ENCODE results near the gene ABCB11.

Gene ABCB11

GRCh38 chr2:169072163-169072925 lies 41.2 kb upstream of the ABCB11 start:
- TF ChIP-seq CTCF (IDR thresholded peaks at IDR 0.05; ENCODE audit: low read depth, low read length): no peak
- H3K4me3 ChIP-seq (replicated peaks in 1 of 2; ENCODE audit: low read depth in 2 of 2, low read length in 2 of 2): no peak overlapping the region
- no peak for DNase-seq (ENCODE audit: low read depth in 2 of 2)

- TF ChIP-seq CTCF (IDR thresholded peaks at IDR 0.05; ENCODE audit: low read depth, low read length): no peak
- DNase-seq (ENCODE audit: low read depth in 2 of 2): peak in 1 of 2 donors; percentile 56
- H3K4me3 ChIP-seq (replicated peaks in 1 of 2; ENCODE audit: low read depth in 2 of 2, low read length in 2 of 2): no peak overlapping the region
These were observed 40.3 kb upstream of the ABCB11 start for GRCh38 chr2:169071455-169071854.

GRCh38 chr2:169069833-169070232 lies 38.7 kb upstream of the ABCB11 start:
- TF ChIP-seq CTCF (IDR thresholded peaks at IDR 0.05; ENCODE audit: low read depth, low read length): no peak
- peak overlapping the region in 1 of 2 donors; percentile 19 for H3K4me3 ChIP-seq (replicated peaks in 1 of 2; ENCODE audit: low read depth in 2 of 2, low read length in 2 of 2)
- DNase-seq (ENCODE audit: low read depth in 2 of 2): no peak

- no peak for TF ChIP-seq CTCF (IDR thresholded peaks at IDR 0.05; ENCODE audit: low read depth, low read length)
- peak within 1 kb of the TSS in 1 of 2 donors; percentile 19 for H3K4me3 ChIP-seq (replicated peaks in 1 of 2; ENCODE audit: low read depth in 2 of 2, low read length in 2 of 2)
- peak; percentile 76 to 97 for DNase-seq (ENCODE audit: low read depth in 2 of 2)
These were observed 38.2 kb upstream of the ABCB11 start, which contains the start of gene DHRS9 for GRCh38 chr2:169069341-169069740. TSS of gene DHRS9 (plus strand) at chr2:169069563. CDS start at chr2:169081582, 12,019 bp downstream.

- no peak for DNase-seq (ENCODE audit: low read depth in 2 of 2)
- TF ChIP-seq CTCF (IDR thresholded peaks at IDR 0.05; ENCODE audit: low read depth, low read length): no peak
- H3K4me3 ChIP-seq (replicated peaks in 1 of 2; ENCODE audit: low read depth in 2 of 2, low read length in 2 of 2): no peak overlapping the region
These were observed 35.8 kb upstream of the ABCB11 start for GRCh38 chr2:169066897-169067296.

- H3K4me3 ChIP-seq (replicated peaks in 1 of 2; ENCODE audit: low read depth in 2 of 2, low read length in 2 of 2): no peak overlapping the region
- no peak for TF ChIP-seq CTCF (IDR thresholded peaks at IDR 0.05; ENCODE audit: low read depth, low read length)
- no peak for DNase-seq (ENCODE audit: low read depth in 2 of 2)
These were observed 34.9 kb upstream of the ABCB11 start for GRCh38 chr2:169065864-169066517.
